Cerebellar cortex (tissue), 1 donor: ENCODE measurements around the gene CTDP1.
"Not testable (repeated sequence)": the region's sequence is repeated elsewhere in the genome, so short reads cannot be mapped to it uniquely, and the experiment has no call there.

Experiments used
- DNase-seq: peaks from one replicate; pipeline ENCODE4 v3.0.0-alpha.2; 2015; ENCODE audit warnings: low spot score

CTDP1 gene

DNA sequence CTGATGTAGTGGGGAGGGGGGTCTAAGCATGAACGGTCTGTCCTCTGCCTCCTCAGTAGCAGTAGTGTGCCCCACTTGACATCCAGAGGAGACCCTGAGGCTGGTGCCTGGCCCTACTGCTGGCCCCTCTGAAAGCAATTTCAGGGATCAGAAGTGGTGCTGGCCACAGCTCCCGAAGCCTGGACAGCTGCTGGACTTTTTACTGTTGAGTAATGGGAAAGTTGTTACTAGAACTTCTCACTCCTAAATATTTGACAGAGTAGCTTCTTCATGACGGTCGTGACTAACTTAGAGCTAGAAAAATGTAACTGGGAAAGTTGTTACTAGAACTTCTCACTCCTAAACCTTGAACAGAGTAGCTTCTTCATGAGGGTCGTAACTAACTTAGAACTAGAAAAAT is 23.3 kb downstream of the CTDP1 start:
- DNase-seq = no peak

DNA sequence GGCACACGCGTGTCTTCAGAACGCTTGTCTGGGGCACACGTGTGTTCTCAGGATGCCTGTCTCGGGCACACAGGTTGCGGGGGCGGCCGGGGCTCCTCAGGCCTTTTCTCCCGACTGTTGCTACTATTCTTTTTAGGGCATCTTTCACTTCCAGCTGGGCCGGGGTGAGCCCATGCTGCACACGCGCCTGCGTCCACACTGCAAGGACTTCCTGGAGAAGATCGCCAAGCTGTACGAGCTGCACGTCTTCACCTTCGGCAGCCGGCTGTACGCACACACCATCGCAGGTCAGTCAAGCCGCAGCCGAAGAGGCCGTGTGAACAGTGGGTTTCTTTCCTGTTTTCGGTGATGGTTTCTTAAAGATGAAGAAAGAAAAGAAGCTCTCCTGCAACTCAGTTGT is 25.0 kb downstream of the CTDP1 start:
- DNase-seq = no peak

DNA sequence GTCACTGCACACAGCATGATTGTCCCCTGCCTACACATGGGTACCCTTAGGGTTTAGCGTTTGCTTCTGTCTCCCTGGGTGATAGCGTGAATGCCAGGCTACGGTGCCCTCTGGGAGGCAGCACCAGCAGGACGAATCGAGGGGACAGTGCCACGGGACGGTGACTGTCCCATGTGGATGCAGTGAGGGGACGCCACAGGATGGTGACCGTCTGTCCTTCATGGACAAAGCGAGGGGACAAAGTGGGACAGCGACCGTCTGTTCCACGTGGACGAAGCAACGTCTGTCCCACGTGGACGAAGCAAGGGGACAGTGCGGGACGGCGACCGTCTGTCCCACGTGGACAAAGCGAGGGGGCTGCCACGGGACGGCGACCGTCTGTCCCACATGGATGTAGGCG is 25.7 kb downstream of the CTDP1 start:
- no peak for DNase-seq

DNA sequence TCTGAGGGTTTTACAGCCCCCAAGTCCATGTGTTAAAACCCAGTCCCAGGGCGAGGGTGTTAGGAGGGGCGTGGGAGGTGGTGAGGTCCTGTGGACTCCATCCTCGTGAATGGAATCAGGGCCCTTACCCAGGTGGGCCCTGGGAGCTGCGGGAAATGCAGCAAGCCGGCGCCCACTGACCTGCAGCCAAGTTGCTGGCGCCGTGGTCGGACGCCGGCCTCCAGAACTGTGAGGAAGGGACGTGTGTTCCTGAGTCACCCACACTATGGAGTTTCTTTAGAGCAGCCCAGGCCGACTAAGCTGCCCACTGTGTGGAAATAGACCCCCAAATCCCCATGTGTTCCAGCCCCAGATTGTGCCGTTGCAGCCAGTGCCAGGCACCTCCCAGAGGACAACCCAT is 26.4 kb downstream of the CTDP1 start:
- DNase-seq = no peak

DNA sequence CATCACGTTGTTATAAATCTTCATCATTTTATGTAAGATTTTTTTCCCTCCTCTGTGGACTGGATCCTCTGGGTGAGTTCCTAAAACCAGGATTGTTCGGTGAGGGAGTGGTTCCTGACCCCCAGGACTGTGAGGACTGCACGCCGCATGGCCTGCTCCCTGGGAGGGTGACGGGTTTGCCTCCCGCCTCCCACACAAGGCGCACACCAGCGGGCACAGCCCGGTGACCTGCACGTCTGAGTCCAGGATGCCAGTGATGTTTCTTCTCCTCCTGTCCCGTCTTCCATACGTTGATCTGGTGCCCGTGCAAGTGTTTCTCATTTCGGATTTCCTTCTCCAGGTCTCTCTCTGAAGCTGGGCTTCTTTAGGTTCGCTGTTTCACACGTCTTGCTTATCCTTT is 27.1 kb downstream of the CTDP1 start:
- no peak for DNase-seq

GRCh38 chr18:79707239-79707638 is 27.6 kb downstream of the CTDP1 start:
- no peak for DNase-seq

GRCh38 chr18:79707671-79708070 is 28.1 kb downstream of the CTDP1 start:
- DNase-seq = no peak

GRCh38 chr18:79708412-79708811 is 28.8 kb downstream of the CTDP1 start:
- no peak for DNase-seq

GRCh38 chr18:79712206-79712857 is 32.7 kb downstream of the CTDP1 start:
- DNase-seq = no peak

- no peak for DNase-seq
Measured at GRCh38 chr18:79713341-79713740, 33.7 kb downstream of the CTDP1 start.

DNA sequence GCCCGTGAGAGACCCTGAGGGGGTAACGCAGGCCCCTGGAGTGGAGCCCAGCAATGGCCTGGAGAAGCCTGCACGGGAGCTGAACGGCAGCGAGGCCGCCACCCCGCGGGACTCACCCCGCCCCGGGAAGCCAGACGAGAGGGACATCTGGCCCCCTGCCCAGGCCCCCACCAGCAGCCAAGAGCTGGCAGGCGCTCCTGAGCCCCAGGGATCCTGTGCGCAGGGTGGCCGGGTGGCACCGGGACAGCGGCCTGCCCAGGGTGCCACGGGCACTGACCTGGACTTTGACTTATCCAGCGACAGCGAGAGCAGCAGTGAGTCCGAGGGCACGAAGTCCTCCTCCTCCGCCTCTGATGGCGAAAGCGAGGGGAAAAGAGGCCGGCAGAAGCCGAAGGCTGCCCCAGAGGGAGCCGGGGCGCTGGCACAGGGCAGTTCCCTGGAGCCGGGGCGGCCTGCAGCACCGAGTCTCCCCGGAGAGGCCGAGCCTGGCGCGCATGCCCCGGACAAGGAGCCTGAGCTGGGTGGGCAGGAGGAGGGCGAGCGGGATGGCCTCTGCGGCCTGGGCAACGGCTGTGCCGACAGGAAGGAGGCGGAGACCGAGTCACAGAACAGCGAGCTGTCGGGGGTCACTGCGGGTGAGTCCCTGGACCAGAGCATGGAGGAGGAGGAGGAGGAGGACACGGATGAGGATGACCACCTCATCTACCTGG is 35.1 kb downstream of the CTDP1 start:
- DNase-seq = no peak

- DNase-seq = no peak
Measured at GRCh38 chr18:79715280-79715679, 35.7 kb downstream of the CTDP1 start.

- DNase-seq = no peak
Measured at GRCh38 chr18:79717059-79717458, 37.5 kb downstream of the CTDP1 start.

DNA sequence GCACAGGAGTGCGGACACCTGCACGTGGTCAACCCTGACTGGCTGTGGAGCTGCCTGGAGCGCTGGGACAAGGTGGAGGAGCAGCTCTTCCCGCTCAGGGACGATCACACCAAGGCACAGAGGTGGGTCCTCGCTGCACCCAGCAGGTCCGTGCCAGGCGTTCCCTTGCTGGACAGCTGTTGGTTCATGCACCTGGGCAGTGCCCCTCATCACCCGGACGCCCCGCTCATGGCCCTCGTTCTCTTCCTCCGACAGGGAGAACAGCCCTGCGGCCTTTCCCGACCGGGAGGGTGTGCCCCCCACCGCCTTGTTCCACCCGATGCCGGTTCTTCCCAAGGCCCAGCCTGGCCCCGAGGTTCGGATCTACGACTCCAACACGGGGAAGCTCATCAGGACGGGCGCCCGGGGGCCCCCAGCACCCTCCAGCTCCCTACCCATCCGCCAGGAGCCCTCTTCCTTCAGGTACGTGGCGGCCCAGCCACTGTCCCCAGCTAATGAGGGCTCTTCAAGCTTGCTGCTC is 38.0 kb downstream of the CTDP1 start:
- DNase-seq = no peak

- DNase-seq = no peak
Measured at GRCh38 chr18:79718126-79718525, 38.5 kb downstream of the CTDP1 start.

GRCh38 chr18:79718878-79719477 is 39.4 kb downstream of the CTDP1 start:
- no peak for DNase-seq

GRCh38 chr18:79719478-79720358 is 40.1 kb downstream of the CTDP1 start:
- DNase-seq = not testable (repeated sequence)

DNA sequence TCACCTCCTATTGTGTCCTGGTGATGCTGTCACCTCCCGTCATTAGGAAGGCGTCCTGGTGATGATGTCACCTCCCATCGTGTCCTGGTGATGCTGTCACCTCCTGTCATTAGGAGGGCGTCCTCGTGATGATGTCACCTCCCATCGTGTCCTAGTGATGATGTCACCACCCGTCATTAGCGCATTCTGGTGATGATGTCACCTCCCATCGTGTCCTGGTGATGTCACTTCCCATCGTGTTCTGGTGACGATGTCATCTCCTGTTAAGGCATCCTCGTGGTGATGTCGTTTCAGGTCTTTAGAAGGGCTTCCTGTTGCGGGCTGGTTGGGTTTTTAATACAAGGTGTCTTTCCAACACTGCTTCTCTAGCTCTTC is 40.7 kb downstream of the CTDP1 start:
- no peak for DNase-seq

- DNase-seq = no peak
Measured at GRCh38 chr18:79723036-79723435, 43.4 kb downstream of the CTDP1 start.

DNA sequence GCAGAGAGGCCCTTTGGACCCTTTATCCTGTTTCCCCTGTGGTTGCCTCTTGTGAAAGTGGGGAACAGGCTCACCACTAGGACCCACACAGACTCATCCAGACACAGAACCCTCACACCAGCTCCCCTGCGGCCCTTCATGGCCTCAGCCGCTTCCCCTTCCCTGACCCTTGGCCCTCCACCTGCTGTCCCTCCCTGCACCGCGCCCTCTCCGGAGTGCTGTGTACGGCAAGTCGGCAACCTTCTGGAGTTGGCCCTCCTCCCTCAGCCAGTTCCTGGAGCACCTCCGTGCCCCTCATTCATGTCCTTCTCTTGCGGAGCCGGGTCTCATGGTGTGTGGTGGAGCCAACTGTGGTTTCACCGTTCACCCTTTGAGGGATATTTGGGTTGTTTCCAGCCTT is 44.0 kb downstream of the CTDP1 start:
- DNase-seq = no peak

GRCh38 chr18:79724299-79725080 is 44.9 kb downstream of the CTDP1 start:
- DNase-seq = no peak

DNA sequence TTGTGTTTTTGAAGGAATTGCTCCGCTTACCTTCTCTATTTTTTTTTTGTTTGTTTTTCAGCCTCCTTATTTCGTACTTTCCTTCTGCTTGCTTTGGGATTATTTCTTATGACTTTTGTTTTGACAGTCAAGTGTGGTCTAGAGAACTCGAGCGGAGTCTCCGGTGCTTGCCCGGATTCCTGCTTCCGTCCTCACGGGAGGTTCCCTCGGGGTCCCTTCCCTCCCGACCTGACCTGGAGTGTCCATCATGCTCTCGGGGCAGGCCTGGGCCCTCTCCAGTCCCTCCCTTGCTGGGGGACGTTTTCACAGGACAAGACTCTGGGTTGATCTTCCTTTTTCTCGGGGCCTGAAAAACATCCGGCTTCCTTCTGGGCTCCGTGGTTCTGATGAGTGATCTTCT is 45.9 kb downstream of the CTDP1 start:
- no peak for DNase-seq
